HG02943 (cell line): ENCODE measurements around the gene GPLD1.
"Not testable (repeated sequence)": the region's sequence is repeated elsewhere in the genome, so short reads cannot be mapped to it uniquely, and the experiment has no call there.

Experiments used
- ATAC-seq: cut with Tn5 transposase; IDR thresholded peaks from one replicate; pipeline ENCODE4 v1.9.1; 2021; ENCODE audit warnings: mild to moderate bottlenecking, low read depth, moderate library complexity; ENCODE audit not compliant: unreplicated experiment

Gene GPLD1

GRCh38 chr6:24489470-24489869 lies at the start of gene GPLD1:
GPLD1 (minus strand) TSS chr6:24489578; CDS start chr6:24489511, 67 bp downstream.
- ATAC-seq = no peak

GRCh38 chr6:24537771-24538385 lies 48.5 kb upstream of the GPLD1 start:
- ATAC-seq = no peak

GRCh38 chr6:24537082-24537699 lies 47.8 kb upstream of the GPLD1 start:
- ATAC-seq = no peak

- ATAC-seq = no peak
These were observed 47.1 kb upstream of the GPLD1 start for GRCh38 chr6:24536466-24536865.

GRCh38 chr6:24535210-24535609 lies 45.8 kb upstream of the GPLD1 start:
- no peak for ATAC-seq

- ATAC-seq = no peak
These were observed 45.0 kb upstream of the GPLD1 start for GRCh38 chr6:24534329-24534728.

GRCh38 chr6:24529985-24530384 lies 40.6 kb upstream of the GPLD1 start:
- no peak for ATAC-seq

- ATAC-seq = no peak
These were observed 35.4 kb upstream of the GPLD1 start for GRCh38 chr6:24524805-24525204.

GRCh38 chr6:24524329-24524728 lies 35.0 kb upstream of the GPLD1 start:
- ATAC-seq = no peak

- ATAC-seq = no peak
These were observed 33.1 kb upstream of the GPLD1 start for GRCh38 chr6:24522228-24523176.

GRCh38 chr6:24520929-24521546 lies 31.7 kb upstream of the GPLD1 start:
- no peak for ATAC-seq

- peak; percentile 78 for ATAC-seq
These were observed 28.5 kb upstream of the GPLD1 start for GRCh38 chr6:24517659-24518543.

GRCh38 chr6:24513602-24514001 lies 24.2 kb upstream of the GPLD1 start:
- no peak for ATAC-seq

GRCh38 chr6:24511976-24512375 lies 22.6 kb upstream of the GPLD1 start:
- not testable (repeated sequence) for ATAC-seq

- ATAC-seq = no peak
These were observed 17.6 kb upstream of the GPLD1 start for GRCh38 chr6:24506814-24507520.

GRCh38 chr6:24504649-24505586 lies 15.5 kb upstream of the GPLD1 start:
- ATAC-seq = no peak

- no peak for ATAC-seq
These were observed 14.9 kb upstream of the GPLD1 start for GRCh38 chr6:24504287-24504648.

- no peak for ATAC-seq
These were observed 12.5 kb upstream of the GPLD1 start for GRCh38 chr6:24501914-24502313.
